GM23338 (cell line): Measurements from ENCODE around the gene PLCG2. TPM values are rescaled to one million over a fixed set of nuclear protein-coding genes. Genes with fewer than 3 reads are reported as not detected.

ENCODE experiments used
- ATAC-seq: fragments of 200-7000 bp; cut with Tn5 transposase; 3 replicates; pipeline ENCODE4 v1.9.1; 2020
- DNase-seq: peaks from one replicate; pipeline ENCODE4 v3.0.0-alpha.2; 2015; ENCODE audit warnings: low spot score
- H2AFZ ChIP-seq: fragments of 200-600 bp; sonication (generic); 2 replicates; pipeline ENCODE4 v1.8.0; 2016; ENCODE audit warnings: antibody characterized with exemption, mild to moderate bottlenecking, moderate library complexity
- H3F3A ChIP-seq: fragments of 200-600 bp; sonication (generic); replicated peaks from 2 replicates; pipeline ENCODE4 v1.8.0; 2017; ENCODE audit warnings: antibody characterized with exemption, mixed run types, low read depth
- H3K27ac ChIP-seq: fragments of 200-600 bp; sonication (generic); 2 replicates; pipeline ENCODE4 v1.6.1; 2016; ENCODE audit warnings: low read depth
- H3K27me3 ChIP-seq: fragments of 200-600 bp; sonication (generic); 2 replicates; pipeline ENCODE4 v1.8.0; 2016; ENCODE audit warnings: mild to moderate bottlenecking, mixed run types, moderate library complexity; ENCODE audit not compliant: insufficient read depth
- H3K36me3 ChIP-seq: fragments of 200-600 bp; sonication (generic); 2 replicates; pipeline ENCODE4 v1.8.0; 2016; ENCODE audit warnings: mild to moderate bottlenecking; ENCODE audit not compliant: insufficient read depth
- H3K4me1 ChIP-seq: fragments of 200-600 bp; sonication (generic); 2 replicates; pipeline ENCODE4 v1.8.0; 2016; ENCODE audit warnings: mild to moderate bottlenecking, moderate library complexity; ENCODE audit not compliant: insufficient read depth
- H3K4me2 ChIP-seq: fragments of 200-600 bp; sonication (generic); 2 replicates; pipeline ENCODE4 v1.7.1; 2017; ENCODE audit warnings: mixed run types
- H3K4me3 ChIP-seq: fragments of 200-600 bp; sonication (generic); 2 replicates; pipeline ENCODE4 v1.6.1; 2016; ENCODE audit warnings: mixed run types
- H3K79me2 ChIP-seq: fragments of 200-600 bp; sonication (generic); replicated peaks from 2 replicates; pipeline ENCODE4 v1.8.0; 2017; ENCODE audit warnings: mild to moderate bottlenecking; ENCODE audit not compliant: insufficient read depth
- H3K9me2 ChIP-seq: fragments of 200-600 bp; sonication (generic); 2 replicates; pipeline ENCODE4 v1.8.0; 2017; ENCODE audit not compliant: insufficient read depth
- H4K20me1 ChIP-seq: fragments of 200-600 bp; sonication (generic); replicated peaks from 2 replicates; pipeline ENCODE4 v1.8.0; 2017; ENCODE audit warnings: mild to moderate bottlenecking; ENCODE audit not compliant: insufficient read depth
- H3K27ac Mint-ChIP-seq: 2 replicates; pipeline ENCODE4 v1.8.0; 2020; ENCODE audit warnings: inconsistent platforms, mild to moderate bottlenecking, moderate library complexity, mixed read lengths
- H3K27me3 Mint-ChIP-seq: 3 replicates; pipeline ENCODE4 v1.8.0; 2022; ENCODE audit warnings: low read depth, mild to moderate bottlenecking, moderate library complexity, mixed read lengths, inconsistent platforms; ENCODE audit not compliant: insufficient read depth, poor library complexity
- H3K36me3 Mint-ChIP-seq: 3 replicates; pipeline ENCODE4 v1.8.0; 2021; ENCODE audit warnings: low read depth, mild to moderate bottlenecking, inconsistent platforms, moderate library complexity, mixed read lengths
- H3K4me1 Mint-ChIP-seq: 3 replicates; pipeline ENCODE4 v1.8.0; 2020; ENCODE audit warnings: mild to moderate bottlenecking, inconsistent platforms, mixed read lengths
- H3K4me3 Mint-ChIP-seq: 3 replicates; pipeline ENCODE4 v1.8.0; 2021; ENCODE audit warnings: moderate library complexity, mild to moderate bottlenecking, inconsistent platforms, mixed read lengths
- H3K9me3 Mint-ChIP-seq: 3 replicates; pipeline ENCODE4 v1.8.0; 2020; ENCODE audit warnings: moderate library complexity, mild to moderate bottlenecking, inconsistent platforms, mixed read lengths
- EZH2 ChIP-seq: fragments of 200-600 bp; sonication (generic); IDR thresholded peaks from one replicate; pipeline ENCODE4 v1.8.0; 2017; ENCODE audit warnings: antibody characterized with exemption, mild to moderate bottlenecking, low read depth; ENCODE audit not compliant: unreplicated experiment
- ZNF114 ChIP-seq: fragments of 250-450 bp; sonication (Bioruptor Pico); IDR thresholded peaks from 2 replicates; pipeline ENCODE4 v1.5.0; 2020; ENCODE audit warnings: mild to moderate bottlenecking, moderate library complexity
- ZNF331 ChIP-seq: fragments of 250-450 bp; sonication (Bioruptor Pico); IDR thresholded peaks from 2 replicates; pipeline ENCODE4 v1.5.0; 2020; ENCODE audit warnings: low read depth, mild to moderate bottlenecking, moderate library complexity
- ZNF462 ChIP-seq: fragments of 250-450 bp; sonication (Bioruptor Pico); IDR thresholded peaks from 2 replicates; pipeline ENCODE4 v1.5.0; 2020; ENCODE audit warnings: mild to moderate bottlenecking, moderate library complexity
- polyA plus RNA-seq: library from polyadenylated mRNA; unstranded; fragments of >200 nt; fragmentation: Nextera tagmentation; extraction: Ambion mirVana; gene quantifications from 2 replicates; pipeline ENCODE4 v1.2.1, GENCODE V29; 2016
- total RNA-seq: library from RNA; depleted of rRNA; stranded (reverse); fragments of >200 nt; shearing (Covaris generic); gene quantifications from 2 replicates; pipeline ENCODE4 v1.2.3, GENCODE V29; 2014
- TF ChIP-seq, protein P1 (sequence below): IDR thresholded peaks from one replicate; pipeline ENCODE4 v1.6.1; 2018; ENCODE audit warnings: antibody characterized with exemption; ENCODE audit not compliant: unreplicated experiment
- TF ChIP-seq, protein P2 (sequence below), 2 experiments: fragments of 200-600 bp in 1 of 2; sonication (generic) in 1 of 2; conservative IDR thresholded peaks; 2 replicates each; pipeline versions ENCODE4 v1.5.1 to v1.6.1; 2016 to 2017; ENCODE audit warnings: antibody characterized with exemption in 2 of 2, low read depth in 2 of 2, mild to moderate bottlenecking in 2 of 2, moderate library complexity in 1 of 2

The PLCG2 gene
- total and polyA plus RNA-seq, 2 experiments from 2014 or later: 2.4 to 5.9 TPM

GRCh38 chr16:81841722-81842121 is 62.6 kb downstream of the PLCG2 start (continued):
- TF ChIP-seq, protein P1, sequence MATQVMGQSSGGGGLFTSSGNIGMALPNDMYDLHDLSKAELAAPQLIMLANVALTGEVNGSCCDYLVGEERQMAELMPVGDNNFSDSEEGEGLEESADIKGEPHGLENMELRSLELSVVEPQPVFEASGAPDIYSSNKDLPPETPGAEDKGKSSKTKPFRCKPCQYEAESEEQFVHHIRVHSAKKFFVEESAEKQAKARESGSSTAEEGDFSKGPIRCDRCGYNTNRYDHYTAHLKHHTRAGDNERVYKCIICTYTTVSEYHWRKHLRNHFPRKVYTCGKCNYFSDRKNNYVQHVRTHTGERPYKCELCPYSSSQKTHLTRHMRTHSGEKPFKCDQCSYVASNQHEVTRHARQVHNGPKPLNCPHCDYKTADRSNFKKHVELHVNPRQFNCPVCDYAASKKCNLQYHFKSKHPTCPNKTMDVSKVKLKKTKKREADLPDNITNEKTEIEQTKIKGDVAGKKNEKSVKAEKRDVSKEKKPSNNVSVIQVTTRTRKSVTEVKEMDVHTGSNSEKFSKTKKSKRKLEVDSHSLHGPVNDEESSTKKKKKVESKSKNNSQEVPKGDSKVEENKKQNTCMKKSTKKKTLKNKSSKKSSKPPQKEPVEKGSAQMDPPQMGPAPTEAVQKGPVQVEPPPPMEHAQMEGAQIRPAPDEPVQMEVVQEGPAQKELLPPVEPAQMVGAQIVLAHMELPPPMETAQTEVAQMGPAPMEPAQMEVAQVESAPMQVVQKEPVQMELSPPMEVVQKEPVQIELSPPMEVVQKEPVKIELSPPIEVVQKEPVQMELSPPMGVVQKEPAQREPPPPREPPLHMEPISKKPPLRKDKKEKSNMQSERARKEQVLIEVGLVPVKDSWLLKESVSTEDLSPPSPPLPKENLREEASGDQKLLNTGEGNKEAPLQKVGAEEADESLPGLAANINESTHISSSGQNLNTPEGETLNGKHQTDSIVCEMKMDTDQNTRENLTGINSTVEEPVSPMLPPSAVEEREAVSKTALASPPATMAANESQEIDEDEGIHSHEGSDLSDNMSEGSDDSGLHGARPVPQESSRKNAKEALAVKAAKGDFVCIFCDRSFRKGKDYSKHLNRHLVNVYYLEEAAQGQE: no peak
- TF ChIP-seq EZH2 (no peak), ZNF331 (CRISPR knock-in tag) (no peak)

- no peaks in the 10 kb centered on the region for H3K27me3 ChIP-seq
- Mint-ChIP-seq H3K36me3 (no peaks in the 10 kb centered on the region), H3K27me3 (no peaks in the 10 kb centered on the region), H3K9me3 (no peaks in the 10 kb centered on the region), H3K4me1 (peaks cover 5% of the 10 kb centered on the region), H3K27ac (no peak overlapping the region), H3K4me3 (no peak overlapping the region)
- no peaks in the 10 kb centered on the region for H3K36me3 ChIP-seq
- TF ChIP-seq ZNF462: no peak
- TF ChIP-seq ZNF114 (CRISPR knock-in tag): no peak
- TF ChIP-seq, protein P2, sequence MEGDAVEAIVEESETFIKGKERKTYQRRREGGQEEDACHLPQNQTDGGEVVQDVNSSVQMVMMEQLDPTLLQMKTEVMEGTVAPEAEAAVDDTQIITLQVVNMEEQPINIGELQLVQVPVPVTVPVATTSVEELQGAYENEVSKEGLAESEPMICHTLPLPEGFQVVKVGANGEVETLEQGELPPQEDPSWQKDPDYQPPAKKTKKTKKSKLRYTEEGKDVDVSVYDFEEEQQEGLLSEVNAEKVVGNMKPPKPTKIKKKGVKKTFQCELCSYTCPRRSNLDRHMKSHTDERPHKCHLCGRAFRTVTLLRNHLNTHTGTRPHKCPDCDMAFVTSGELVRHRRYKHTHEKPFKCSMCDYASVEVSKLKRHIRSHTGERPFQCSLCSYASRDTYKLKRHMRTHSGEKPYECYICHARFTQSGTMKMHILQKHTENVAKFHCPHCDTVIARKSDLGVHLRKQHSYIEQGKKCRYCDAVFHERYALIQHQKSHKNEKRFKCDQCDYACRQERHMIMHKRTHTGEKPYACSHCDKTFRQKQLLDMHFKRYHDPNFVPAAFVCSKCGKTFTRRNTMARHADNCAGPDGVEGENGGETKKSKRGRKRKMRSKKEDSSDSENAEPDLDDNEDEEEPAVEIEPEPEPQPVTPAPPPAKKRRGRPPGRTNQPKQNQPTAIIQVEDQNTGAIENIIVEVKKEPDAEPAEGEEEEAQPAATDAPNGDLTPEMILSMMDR (conservative IDR thresholded peaks at IDR 0.05; ENCODE audit: low read depth in 2 of 2): peak; percentile 32 to 34
- H4K20me1 ChIP-seq: no peaks in the 10 kb centered on the region
- H3K27ac ChIP-seq: no peak overlapping the region
- no peaks in the 10 kb centered on the region for H3K79me2 ChIP-seq
- H2AFZ ChIP-seq: no peak overlapping the region
- H3K4me2 ChIP-seq: no peak overlapping the region
- DNase-seq (peak; percentile 43), ATAC-seq (peak; percentile 68)
- H3F3A ChIP-seq: no peaks in the 10 kb centered on the region
- H3K9me2 ChIP-seq: no peaks in the 10 kb centered on the region
- H3K4me1 ChIP-seq: no peaks in the 10 kb centered on the region
- no peak overlapping the region for H3K4me3 ChIP-seq
These were observed 63.6 kb downstream of the PLCG2 start for GRCh38 chr16:81842564-81843242.
